KMS-11 (cell line): ENCODE results near the gene ZBTB45.

Experiments used
- H2AFZ ChIP-seq: fragments of 200-600 bp; sonication (generic); 2 replicates; pipeline ENCODE4 v1.6.1; 2016; ENCODE audit warnings: antibody characterized with exemption, mixed run types, low read depth
- H3K27ac ChIP-seq: fragments of 200-600 bp; sonication (generic); 2 replicates; pipeline ENCODE4 v1.6.1; 2016; ENCODE audit warnings: mild to moderate bottlenecking, mixed run types
- H3K27me3 ChIP-seq: fragments of 200-600 bp; sonication (generic); 2 replicates; pipeline ENCODE4 v1.6.1; 2017; ENCODE audit warnings: mild to moderate bottlenecking, low read depth, mixed run types, moderate library complexity; ENCODE audit not compliant: insufficient read depth
- H3K36me3 ChIP-seq: fragments of 200-600 bp; sonication (generic); 2 replicates; pipeline ENCODE4 v1.6.1; 2017; ENCODE audit warnings: mild to moderate bottlenecking, mixed run types; ENCODE audit not compliant: insufficient read depth
- H3K4me1 ChIP-seq: fragments of 200-600 bp; sonication (generic); 2 replicates; pipeline ENCODE4 v1.6.1; 2016; ENCODE audit warnings: mild to moderate bottlenecking, low read depth, mixed run types; ENCODE audit not compliant: poor library complexity, severe bottlenecking
- H3K4me2 ChIP-seq: fragments of 200-600 bp; sonication (generic); 2 replicates; pipeline ENCODE4 v1.7.0; 2016; ENCODE audit warnings: mild to moderate bottlenecking, mixed run types
- H3K4me3 ChIP-seq: fragments of 200-600 bp; sonication (generic); IDR thresholded peaks from 2 replicates; pipeline ENCODE4 v1.6.1; 2017; ENCODE audit warnings: low read depth, low read length, mixed read lengths; ENCODE audit not compliant: insufficient read depth
- H3K79me2 ChIP-seq: fragments of 200-600 bp; sonication (generic); 2 replicates; pipeline ENCODE4 v1.6.1; 2016; ENCODE audit warnings: low read depth, mixed run types; ENCODE audit not compliant: insufficient read depth
- H3K9ac ChIP-seq: fragments of 200-600 bp; sonication (generic); 2 replicates; pipeline ENCODE4 v1.6.1; 2016; ENCODE audit warnings: mild to moderate bottlenecking, mixed run types
- H4K20me1 ChIP-seq: fragments of 200-600 bp; sonication (generic); 2 replicates; pipeline ENCODE4 v1.6.1; 2016; ENCODE audit warnings: mild to moderate bottlenecking, mixed run types; ENCODE audit not compliant: insufficient read depth
- CTCF ChIP-seq: fragments of 200-600 bp; sonication (generic); conservative IDR thresholded peaks from 2 replicates; pipeline ENCODE4 v1.6.1; 2017; ENCODE audit warnings: low read depth, mild to moderate bottlenecking, antibody characterized with exemption, low read length, moderate library complexity, mixed read lengths

ZBTB45 gene

GRCh38 chr19:58547323-58548312 is 28.0 kb upstream of the ZBTB45 start:
- TF ChIP-seq CTCF: no peak
- Histone ChIP-seq H3K4me2 (no peak overlapping the region), H3K9ac (no peak overlapping the region), H3K4me1 (peaks cover 11% of the 10 kb centered on the region), H3K36me3 (peaks cover 26% of the 10 kb centered on the region; the same call in 1 of the 2 replicates), H3K79me2 (peaks cover 49% of the 10 kb centered on the region), H2AFZ (no peak overlapping the region), H4K20me1 (peaks cover 27% of the 10 kb centered on the region), H3K27me3 (no peaks in the 10 kb centered on the region; the same call in 1 of the 2 replicates), H3K4me3 (no peak overlapping the region), H3K27ac (no peak overlapping the region)

DNA sequence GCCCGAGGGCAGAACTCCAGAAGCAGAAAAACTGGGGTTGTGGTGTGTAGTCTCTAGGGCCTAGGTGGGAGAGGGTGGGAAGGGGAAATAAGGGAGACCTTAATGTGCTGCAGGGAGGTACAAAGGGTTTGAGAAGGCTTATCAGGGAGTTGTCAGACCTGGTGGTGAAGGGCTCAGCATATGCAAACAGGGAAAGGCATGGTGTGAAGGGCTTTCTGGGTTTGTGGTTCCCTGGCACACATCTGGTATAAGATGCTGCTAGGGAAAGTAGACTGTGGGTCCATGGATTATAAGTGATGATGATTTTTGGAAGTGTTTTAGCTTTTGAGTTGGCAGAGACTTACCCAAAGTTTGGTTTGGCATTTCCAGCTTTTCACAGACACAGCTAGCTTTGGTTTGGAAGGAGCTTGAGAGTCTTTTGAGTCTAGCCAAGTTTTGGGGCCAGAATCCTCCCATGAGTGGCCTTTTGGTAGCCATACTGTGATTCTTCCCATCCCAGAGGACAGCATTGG is 26.5 kb upstream of the ZBTB45 start:
- Histone ChIP-seq H3K4me2 (peak overlapping the region; percentile 95), H2AFZ (no peak overlapping the region), H3K4me3 (no peak overlapping the region), H3K27me3 (no peaks in the 10 kb centered on the region; the same call in 1 of the 2 replicates), H3K27ac (0 out of 2 replicates have a peak overlapping the region, but pooled peaks have one; percentile 40), H4K20me1 (peaks cover 27% of the 10 kb centered on the region), H3K36me3 (peaks cover 20% of the 10 kb centered on the region; the same call in 1 of the 2 replicates), H3K4me1 (peaks cover 11% of the 10 kb centered on the region), H3K79me2 (peaks cover 49% of the 10 kb centered on the region), H3K9ac (peak overlapping the region; percentile 62; the same call in 1 of the 2 replicates)
- TF ChIP-seq CTCF: no peak

GRCh38 chr19:58545286-58546018 is 25.8 kb upstream of the ZBTB45 start:
- no peak for TF ChIP-seq CTCF
- peak overlapping the region; percentile 62; the same call in 1 of the 2 replicates for H3K9ac ChIP-seq
- H3K27me3 ChIP-seq: no peaks in the 10 kb centered on the region; the same call in 1 of the 2 replicates
- H3K36me3 ChIP-seq: peaks cover 16% of the 10 kb centered on the region; the same call in 1 of the 2 replicates
- peaks cover 49% of the 10 kb centered on the region for H3K79me2 ChIP-seq
- peak overlapping the region; percentile 40 for H3K27ac ChIP-seq
- H3K4me3 ChIP-seq: peak overlapping the region; percentile 21
- H3K4me2 ChIP-seq: peak overlapping the region; percentile 95
- H2AFZ ChIP-seq: no peak overlapping the region
- H3K4me1 ChIP-seq: peaks cover 11% of the 10 kb centered on the region
- H4K20me1 ChIP-seq: peaks cover 27% of the 10 kb centered on the region

GRCh38 chr19:58544591-58545285 is 25.1 kb upstream of the ZBTB45 start:
- Histone ChIP-seq H3K27ac (peak overlapping the region; percentile 69), H4K20me1 (peaks cover 27% of the 10 kb centered on the region), H3K36me3 (peaks cover 9% of the 10 kb centered on the region; the same call in 1 of the 2 replicates), H3K4me2 (peak overlapping the region; percentile 95), H3K79me2 (peaks cover 49% of the 10 kb centered on the region), H3K27me3 (no peaks in the 10 kb centered on the region; the same call in 1 of the 2 replicates), H2AFZ (no peak overlapping the region), H3K4me1 (peaks cover 11% of the 10 kb centered on the region), H3K9ac (peak overlapping the region; percentile 77; the same call in 1 of the 2 replicates), H3K4me3 (peak overlapping the region; percentile 21)
- no peak for TF ChIP-seq CTCF
